Stomach (tissue), 9 donors: ENCODE data around the gene SLC7A10. TPM values are rescaled to one million over a fixed set of nuclear protein-coding genes. Genes with fewer than 3 reads are reported as not detected.

Source experiments
- DNase-seq, 2 donors: peaks; one replicate each; pipeline versions ENCODE4 v3.0.0 to v3.0.0-alpha.2; 2013 to 2019
- H3K27ac ChIP-seq, 5 donors: fragments of 200-600 bp in 4 of 5; sonication (generic) in 4 of 5; one replicate each; pipeline ENCODE4 v1.5.1; 2013 to 2019; ENCODE audit warnings: mild to moderate bottlenecking in 1 of 5, moderate library complexity in 1 of 5
- H3K27me3 ChIP-seq, 3 donors: fragments of 200-600 bp; sonication (generic); one replicate each; pipeline ENCODE4 v1.5.1; 2017 to 2019; ENCODE audit warnings: mixed run types in 1 of 3
- H3K36me3 ChIP-seq, 4 donors: fragments of 200-600 bp; sonication (generic); 1 replicate in 3 of 4; 2 replicates in 1 of 4; pipeline ENCODE4 v1.5.1; 2016 to 2019
- H3K4me1 ChIP-seq, 4 donors: fragments of 200-600 bp; sonication (generic); one replicate each; pipeline ENCODE4 v1.5.1; 2016 to 2019
- H3K4me3 ChIP-seq, 4 donors: fragments of 200-600 bp; sonication (generic) in 3 of 4; one replicate each; pipeline ENCODE4 v1.5.1; 2016 to 2019; ENCODE audit warnings: mild to moderate bottlenecking in 1 of 4
- H3K9me3 ChIP-seq, 4 donors: fragments of 200-600 bp; sonication (generic); one replicate each; pipeline ENCODE4 v1.5.1; 2016 to 2019
- EP300 ChIP-seq: sonication (generic); formaldehyde crosslinking; IDR thresholded peaks from one replicate; pipeline ENCODE4 v1.6.1; 2017; ENCODE audit warnings: antibody characterized with exemption
- POLR2A ChIP-seq, 4 donors: fragments of 450-650 bp; IDR thresholded peaks; one replicate each; pipeline ENCODE4 v1.6.1; 2016; ENCODE audit warnings: antibody characterized with exemption in 4 of 4, control low read depth in 2 of 4, mild to moderate bottlenecking in 1 of 4, moderate library complexity in 1 of 4
- POLR2AphosphoS5 ChIP-seq, 3 donors: sonication (generic); formaldehyde crosslinking; IDR thresholded peaks; one replicate each; pipeline ENCODE4 v1.6.1; 2016; ENCODE audit warnings: antibody characterized with exemption in 3 of 3
- WGBS, 5 donors: extraction: QIAGEN DNeasy Blood & Tissue Kit in 3 of 5; methylation state at CpG; one replicate each; pipeline versions ENCODE4 v1.1.5 to v1.1.7; 2013 to 2018; 5-methylcytosine and 5-hydroxymethylcytosine counted together
- intact Hi-C: fragments of 100-400 bp; cut with DNase I; formaldehyde crosslinking; loops from one replicate; pipeline ENCODE4 v1.15.1; 2023; ENCODE audit warnings: low total_unique reads
- polyA plus RNA-seq, 3 donors: library from polyadenylated mRNA; stranded (reverse); fragments of 200-250 nt; gene quantifications; one replicate each; pipeline ENCODE4 v1.2.3, GENCODE V29; 2013
- total RNA-seq, 5 donors: library from RNA; depleted of rRNA; stranded (reverse); fragments of >200 nt; gene quantifications; one replicate each; pipeline versions ENCODE4 v1.1.0 to v1.2.3, GENCODE V29; 2014 to 2016
- TF ChIP-seq, protein P1 (sequence below), 7 experiments: fragments of 450-650 bp in 4 of 7; fragments of 200-600 bp in 3 of 7; sonication (generic) in 3 of 7; IDR thresholded peaks; one replicate each; pipeline ENCODE4 v1.5.1; 2016 to 2019; ENCODE audit warnings: antibody characterized with exemption in 7 of 7, control low read depth in 2 of 7, mild to moderate bottlenecking in 1 of 7
- donor health status: healthy with polysubstance abuse.
- donor health status: Bipolar disorder and iron deficiency.
- donor health status: healthy.

The SLC7A10 gene
- total and polyA plus RNA-seq, 8 donors, result 0.73 TPM; not detected in 7

DNA sequence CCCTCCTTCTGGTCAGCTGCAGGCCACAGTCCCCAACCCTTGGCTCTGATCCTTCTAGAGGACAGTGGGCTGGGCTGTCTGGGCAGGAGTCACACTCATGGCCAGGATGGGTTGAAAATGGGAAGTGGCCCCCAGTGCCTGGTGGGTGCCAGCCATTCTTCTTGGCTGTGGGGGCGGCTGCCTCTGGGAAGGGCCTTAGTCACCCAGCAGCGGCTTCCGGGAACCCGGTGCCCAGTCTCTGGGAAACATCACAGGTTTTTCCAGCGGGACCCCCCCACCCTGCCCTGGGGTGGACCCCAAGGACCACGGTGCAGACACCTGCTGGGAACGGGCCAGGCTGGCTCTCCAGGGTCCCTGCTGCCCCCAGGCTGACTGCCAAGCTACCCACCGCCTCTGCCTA is 27.3 kb upstream of the SLC7A10 start:
- DNase-seq, result no peak
- TF ChIP-seq POLR2AphosphoS5 (IDR thresholded peaks at IDR 0.05) (no peak), POLR2A (IDR thresholded peaks at IDR 0.05) (no peak), EP300 (no peak)
- TF ChIP-seq, protein P1, sequence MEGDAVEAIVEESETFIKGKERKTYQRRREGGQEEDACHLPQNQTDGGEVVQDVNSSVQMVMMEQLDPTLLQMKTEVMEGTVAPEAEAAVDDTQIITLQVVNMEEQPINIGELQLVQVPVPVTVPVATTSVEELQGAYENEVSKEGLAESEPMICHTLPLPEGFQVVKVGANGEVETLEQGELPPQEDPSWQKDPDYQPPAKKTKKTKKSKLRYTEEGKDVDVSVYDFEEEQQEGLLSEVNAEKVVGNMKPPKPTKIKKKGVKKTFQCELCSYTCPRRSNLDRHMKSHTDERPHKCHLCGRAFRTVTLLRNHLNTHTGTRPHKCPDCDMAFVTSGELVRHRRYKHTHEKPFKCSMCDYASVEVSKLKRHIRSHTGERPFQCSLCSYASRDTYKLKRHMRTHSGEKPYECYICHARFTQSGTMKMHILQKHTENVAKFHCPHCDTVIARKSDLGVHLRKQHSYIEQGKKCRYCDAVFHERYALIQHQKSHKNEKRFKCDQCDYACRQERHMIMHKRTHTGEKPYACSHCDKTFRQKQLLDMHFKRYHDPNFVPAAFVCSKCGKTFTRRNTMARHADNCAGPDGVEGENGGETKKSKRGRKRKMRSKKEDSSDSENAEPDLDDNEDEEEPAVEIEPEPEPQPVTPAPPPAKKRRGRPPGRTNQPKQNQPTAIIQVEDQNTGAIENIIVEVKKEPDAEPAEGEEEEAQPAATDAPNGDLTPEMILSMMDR (IDR thresholded peaks at IDR 0.05), result no peak
- H3K36me3 ChIP-seq, result no peaks in the 10 kb centered on the region
- no peak overlapping the region for H3K27ac ChIP-seq
- no peak overlapping the region for H3K4me3 ChIP-seq
- intact Hi-C loops, result no loop called here
- WGBS, 5 donors, result 80 to 90% (median 84%) methylated on average over 6 to 8 of the region's 8 CpGs
- peaks cover 0 to 38% (median 0%) of the 10 kb centered on the region in 3 donors for H3K27me3 ChIP-seq
- H3K9me3 ChIP-seq, result peaks cover 0 to 7% (median 6%) of the 10 kb centered on the region in 4 donors
- H3K4me1 ChIP-seq, result peaks cover 0 to 16% (median 0%) of the 10 kb centered on the region in 4 donors

DNA sequence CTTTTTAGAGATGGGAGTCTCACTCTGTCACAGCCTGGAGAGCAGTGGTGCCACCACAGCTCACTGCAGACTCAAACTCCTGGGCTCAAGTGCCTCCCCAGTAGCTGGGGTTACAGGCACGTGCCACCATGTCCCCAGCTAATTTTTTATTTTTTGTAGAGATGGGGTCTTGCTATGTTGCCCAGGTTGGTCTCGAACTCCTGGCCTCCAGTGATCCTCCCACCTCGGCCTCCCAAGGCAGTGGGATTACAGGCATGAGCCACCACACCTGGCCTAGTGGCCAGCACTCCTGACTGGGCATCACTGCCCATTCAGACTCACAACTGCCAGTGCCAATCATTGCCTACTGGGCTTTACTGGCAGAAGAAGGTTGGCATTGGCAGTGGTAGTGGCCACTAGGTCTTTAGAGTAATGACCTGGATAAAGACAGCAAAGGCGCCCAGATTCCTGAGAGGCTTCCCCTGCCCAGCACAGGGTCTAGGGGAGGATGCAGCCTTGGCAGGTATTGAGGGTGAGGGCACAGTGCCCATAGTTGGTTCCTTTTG is 26.8 kb upstream of the SLC7A10 start:
- intact Hi-C loops, result no loop called here
- Histone ChIP-seq H3K4me1 (peaks cover 0 to 16% (median 0%) of the 10 kb centered on the region in 4 donors), H3K27me3 (peaks cover 0 to 38% (median 0%) of the 10 kb centered on the region in 3 donors), H3K4me3 (no peak overlapping the region), H3K9me3 (peaks cover 0 to 3% (median 2%) of the 10 kb centered on the region in 4 donors), H3K36me3 (no peaks in the 10 kb centered on the region), H3K27ac (no peak overlapping the region)
- no peak for TF ChIP-seq EP300
- TF ChIP-seq POLR2AphosphoS5 (IDR thresholded peaks at IDR 0.05), result no peak
- no peak for TF ChIP-seq POLR2A (IDR thresholded peaks at IDR 0.05)
- TF ChIP-seq, protein P1 (IDR thresholded peaks at IDR 0.05), result no peak
- no peak for DNase-seq
- 85 to 95% (median 91%) methylated on average over 4 of the region's 4 CpGs for WGBS, 5 donors

DNA sequence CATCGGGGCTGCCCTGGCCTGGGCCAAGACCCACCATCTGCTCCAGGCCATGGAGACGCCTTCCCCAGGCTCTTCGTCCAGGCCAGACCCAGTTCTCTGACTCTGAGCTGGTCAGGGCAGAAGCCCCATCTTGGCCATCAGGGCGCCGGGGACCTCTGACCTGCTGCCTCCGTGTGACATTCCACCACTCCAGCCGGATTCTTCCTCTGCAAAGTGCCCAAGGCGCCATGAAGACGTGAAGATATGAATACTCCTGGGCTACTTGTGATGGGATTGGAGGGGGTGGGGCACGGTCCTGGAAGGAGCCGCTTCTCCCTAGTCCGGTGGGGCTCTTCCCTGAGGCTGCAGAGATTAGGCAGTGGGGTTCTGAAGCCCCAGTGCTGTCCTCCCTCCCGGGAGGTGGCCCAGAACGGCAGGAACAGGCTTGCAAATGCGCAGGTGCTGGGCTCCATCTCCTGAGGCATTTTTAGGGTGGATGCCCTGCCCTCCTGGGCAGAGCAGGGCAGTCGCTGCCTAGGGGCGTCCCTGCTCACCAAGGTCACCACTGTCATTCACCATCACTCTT is 26.0 kb upstream of the SLC7A10 start:
- no peak for DNase-seq
- Histone ChIP-seq H3K27me3 (peaks cover 0 to 38% (median 0%) of the 10 kb centered on the region in 3 donors), H3K36me3 (no peaks in the 10 kb centered on the region), H3K4me1 (peaks cover 0 to 16% (median 0%) of the 10 kb centered on the region in 4 donors), H3K4me3 (no peak overlapping the region), H3K27ac (no peak overlapping the region), H3K9me3 (no peaks in the 10 kb centered on the region)
- no peak for TF ChIP-seq EP300
- no peak for TF ChIP-seq POLR2A (IDR thresholded peaks at IDR 0.05)
- TF ChIP-seq POLR2AphosphoS5 (IDR thresholded peaks at IDR 0.05), result no peak
- TF ChIP-seq, protein P1 (IDR thresholded peaks at IDR 0.05), result no peak
- intact Hi-C loops, result no loop called here
- 72 to 87% (median 80%) methylated on average over 13 to 17 of the region's 17 CpGs for WGBS, 5 donors

DNA sequence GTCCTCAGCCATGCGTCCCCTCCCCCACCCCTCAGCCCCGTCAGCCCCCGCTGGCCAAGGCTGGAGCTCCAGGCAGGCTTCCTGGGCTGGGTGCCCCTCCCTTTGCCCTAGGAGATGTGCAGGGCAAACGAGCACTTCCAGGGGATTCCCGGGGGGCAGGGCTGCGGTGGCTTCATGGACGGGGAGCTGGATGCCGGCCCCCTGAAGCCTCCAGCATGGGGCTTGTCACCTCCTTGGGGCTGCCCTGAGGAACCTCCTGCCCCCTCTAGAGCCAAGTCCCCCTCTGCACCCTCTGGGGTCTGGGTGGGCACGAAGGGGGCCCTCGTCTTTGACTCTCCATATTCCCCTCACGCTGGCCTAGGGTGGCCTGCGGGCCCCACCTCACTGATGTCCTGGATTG is 25.4 kb upstream of the SLC7A10 start:
- intact Hi-C loops, result no loop called here
- H3K9me3 ChIP-seq, result peaks cover 0 to 2% (median 0%) of the 10 kb centered on the region in 4 donors
- no peak overlapping the region for H3K27ac ChIP-seq
- H3K36me3 ChIP-seq, result no peaks in the 10 kb centered on the region
- peaks cover 0 to 16% (median 0%) of the 10 kb centered on the region in 4 donors for H3K4me1 ChIP-seq
- H3K4me3 ChIP-seq, result no peak overlapping the region
- no peak for DNase-seq
- 57 to 92% (median 66%) methylated on average over 5 to 12 of the region's 12 CpGs for WGBS, 5 donors
- peaks cover 0 to 38% (median 0%) of the 10 kb centered on the region in 3 donors for H3K27me3 ChIP-seq
- TF ChIP-seq POLR2AphosphoS5 (IDR thresholded peaks at IDR 0.05) (no peak), EP300 (no peak), POLR2A (IDR thresholded peaks at IDR 0.05) (no peak)
- TF ChIP-seq, protein P1 (IDR thresholded peaks at IDR 0.05), result no peak
